ENCODE results near the gene SPINK4.

The SPINK4 gene

DNA sequence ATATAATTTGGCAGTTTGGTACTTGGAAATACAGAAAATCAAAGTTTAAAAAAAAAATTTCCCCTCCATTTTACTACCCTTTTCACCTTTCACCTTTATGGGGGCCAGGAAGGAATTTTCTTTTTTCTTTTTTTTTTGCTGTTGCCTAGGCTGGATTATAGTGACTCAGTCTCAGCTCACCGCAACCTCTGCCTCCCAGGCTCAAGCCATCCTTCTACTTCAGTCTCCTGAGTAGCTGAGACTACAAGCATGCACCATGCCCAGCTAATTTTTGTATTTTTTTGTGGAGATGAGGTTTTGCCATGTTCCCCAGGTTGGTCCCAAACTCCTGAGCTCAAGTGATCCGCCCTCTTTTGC, 34.0 kb downstream of the SPINK4 start:
- Histone ChIP-seq H3K4me1 (ENCODE audit: low read length) (no peaks in the 10 kb centered on the region), H3K79me2 (ENCODE audit: low read length) (no peaks in the 10 kb centered on the region), H3K4me3 (ENCODE audit: low read length) (no peak overlapping the region), H3K9me3 (replicated peaks; ENCODE audit: insufficient read depth, low read length) (no peaks in the 10 kb centered on the region), H3K9ac (ENCODE audit: low read length) (no peak overlapping the region), H3K27me3 (replicated peaks; ENCODE audit: insufficient read depth, low read length) (no peaks in the 10 kb centered on the region), H3K27ac (ENCODE audit: low read length) (no peak overlapping the region), H4K20me1 (ENCODE audit: insufficient read depth, low read length) (no peaks in the 10 kb centered on the region), H3K9me2 (replicated peaks; ENCODE audit: insufficient read depth, low read length) (no peaks in the 10 kb centered on the region), H3K4me2 (ENCODE audit: low read depth, low read length) (no peak overlapping the region), H2AFZ (ENCODE audit: low read length) (no peak overlapping the region), H3F3A (ENCODE audit: insufficient read depth, low read length) (no peaks in the 10 kb centered on the region), H3K36me3 (replicated peaks; ENCODE audit: insufficient read depth, low read length) (peaks cover 10% of the 10 kb centered on the region; the same call in 1 of the 2 replicates)
- no peak for DNase-seq
- TF ChIP-seq EZH2 (optimal IDR thresholded peaks at IDR 0.05; ENCODE audit: low read depth, low read length) (no peak), EZH2phosphoT487 (IDR thresholded peaks at IDR 0.05; ENCODE audit: low read length) (no peak)
- TF ChIP-seq, protein P1, sequence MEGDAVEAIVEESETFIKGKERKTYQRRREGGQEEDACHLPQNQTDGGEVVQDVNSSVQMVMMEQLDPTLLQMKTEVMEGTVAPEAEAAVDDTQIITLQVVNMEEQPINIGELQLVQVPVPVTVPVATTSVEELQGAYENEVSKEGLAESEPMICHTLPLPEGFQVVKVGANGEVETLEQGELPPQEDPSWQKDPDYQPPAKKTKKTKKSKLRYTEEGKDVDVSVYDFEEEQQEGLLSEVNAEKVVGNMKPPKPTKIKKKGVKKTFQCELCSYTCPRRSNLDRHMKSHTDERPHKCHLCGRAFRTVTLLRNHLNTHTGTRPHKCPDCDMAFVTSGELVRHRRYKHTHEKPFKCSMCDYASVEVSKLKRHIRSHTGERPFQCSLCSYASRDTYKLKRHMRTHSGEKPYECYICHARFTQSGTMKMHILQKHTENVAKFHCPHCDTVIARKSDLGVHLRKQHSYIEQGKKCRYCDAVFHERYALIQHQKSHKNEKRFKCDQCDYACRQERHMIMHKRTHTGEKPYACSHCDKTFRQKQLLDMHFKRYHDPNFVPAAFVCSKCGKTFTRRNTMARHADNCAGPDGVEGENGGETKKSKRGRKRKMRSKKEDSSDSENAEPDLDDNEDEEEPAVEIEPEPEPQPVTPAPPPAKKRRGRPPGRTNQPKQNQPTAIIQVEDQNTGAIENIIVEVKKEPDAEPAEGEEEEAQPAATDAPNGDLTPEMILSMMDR (IDR thresholded peaks at IDR 0.05; ENCODE audit: low read length), result no peak

DNA sequence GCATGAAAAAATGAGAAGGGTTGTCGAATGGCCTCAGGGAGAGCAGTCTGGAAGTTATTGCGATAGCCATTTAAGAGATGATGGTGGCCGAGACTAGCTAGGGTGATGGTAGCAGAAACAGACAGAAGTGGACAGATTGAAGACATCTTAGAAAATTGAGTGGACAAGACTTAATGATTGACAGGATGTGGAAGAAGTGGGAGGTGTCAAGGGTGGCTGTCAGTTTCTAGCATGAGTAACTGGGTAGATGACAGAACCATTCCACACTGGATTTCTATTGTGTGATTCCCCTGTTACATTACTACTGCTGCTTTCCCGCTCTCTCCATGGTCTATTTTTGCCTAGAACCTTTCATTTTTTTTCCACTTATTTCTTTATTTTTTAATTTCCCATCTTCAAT, 37.5 kb downstream of the SPINK4 start:
- Histone ChIP-seq H3F3A (ENCODE audit: insufficient read depth, low read length) (no peaks in the 10 kb centered on the region), H3K4me1 (ENCODE audit: low read length) (no peaks in the 10 kb centered on the region), H3K79me2 (ENCODE audit: low read length) (no peaks in the 10 kb centered on the region), H3K9me2 (replicated peaks; ENCODE audit: insufficient read depth, low read length) (no peaks in the 10 kb centered on the region), H3K27me3 (replicated peaks; ENCODE audit: insufficient read depth, low read length) (no peaks in the 10 kb centered on the region), H4K20me1 (ENCODE audit: insufficient read depth, low read length) (no peaks in the 10 kb centered on the region), H3K4me3 (ENCODE audit: low read length) (no peak overlapping the region), H3K9me3 (replicated peaks; ENCODE audit: insufficient read depth, low read length) (no peaks in the 10 kb centered on the region), H3K9ac (ENCODE audit: low read length) (no peak overlapping the region), H3K36me3 (replicated peaks; ENCODE audit: insufficient read depth, low read length) (peaks cover 6% of the 10 kb centered on the region; the same call in 1 of the 2 replicates), H3K27ac (ENCODE audit: low read length) (no peak overlapping the region), H2AFZ (ENCODE audit: low read length) (no peak overlapping the region), H3K4me2 (ENCODE audit: low read depth, low read length) (no peak overlapping the region)
- no peak for DNase-seq
- no peak for TF ChIP-seq EZH2phosphoT487 (IDR thresholded peaks at IDR 0.05; ENCODE audit: low read length)
- TF ChIP-seq, protein P1 (IDR thresholded peaks at IDR 0.05; ENCODE audit: low read length), result no peak
- TF ChIP-seq EZH2 (optimal IDR thresholded peaks at IDR 0.05; ENCODE audit: low read depth, low read length), result no peak

DNA sequence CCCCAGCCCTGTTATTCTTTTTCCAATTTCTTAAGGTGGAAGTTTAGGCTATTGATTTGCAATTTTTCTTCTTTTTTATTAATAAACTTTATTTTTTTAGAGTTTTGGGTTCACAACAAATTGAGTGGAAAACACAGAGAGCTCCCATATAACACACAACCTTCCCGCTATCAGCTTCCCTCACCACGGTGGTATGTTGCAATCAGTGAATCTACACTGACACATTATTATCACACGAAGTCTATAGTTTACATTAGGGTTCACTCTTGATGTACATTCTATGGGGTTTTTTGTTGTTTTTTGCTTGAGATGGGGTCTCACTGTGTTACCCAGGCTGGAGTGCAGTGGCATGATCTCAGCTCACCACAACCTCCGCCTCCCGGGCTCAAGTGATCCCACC, 45.5 kb downstream of the SPINK4 start:
- Histone ChIP-seq H4K20me1 (ENCODE audit: insufficient read depth, low read length) (no peaks in the 10 kb centered on the region), H3K9me3 (replicated peaks; ENCODE audit: insufficient read depth, low read length) (no peaks in the 10 kb centered on the region), H3F3A (ENCODE audit: insufficient read depth, low read length) (peaks cover 14% of the 10 kb centered on the region), H3K79me2 (ENCODE audit: low read length) (peaks cover 2% of the 10 kb centered on the region), H3K4me1 (ENCODE audit: low read length) (peaks cover 4% of the 10 kb centered on the region; the same call in 1 of the 2 replicates), H3K9ac (ENCODE audit: low read length) (no peak overlapping the region), H3K9me2 (replicated peaks; ENCODE audit: insufficient read depth, low read length) (no peaks in the 10 kb centered on the region), H3K4me2 (ENCODE audit: low read depth, low read length) (no peak overlapping the region), H2AFZ (ENCODE audit: low read length) (no peak overlapping the region), H3K4me3 (ENCODE audit: low read length) (no peak overlapping the region), H3K36me3 (replicated peaks; ENCODE audit: insufficient read depth, low read length) (no peaks in the 10 kb centered on the region), H3K27me3 (replicated peaks; ENCODE audit: insufficient read depth, low read length) (no peaks in the 10 kb centered on the region), H3K27ac (ENCODE audit: low read length) (no peak overlapping the region)
- no peak for DNase-seq
- TF ChIP-seq, protein P1 (IDR thresholded peaks at IDR 0.05; ENCODE audit: low read length), result no peak
- TF ChIP-seq EZH2 (optimal IDR thresholded peaks at IDR 0.05; ENCODE audit: low read depth, low read length) (no peak), EZH2phosphoT487 (IDR thresholded peaks at IDR 0.05; ENCODE audit: low read length) (no peak)
